NCI-H1092 (cell line): ENCODE results near the gene RANBP17.
"Not testable (repeated sequence)": the region's sequence is repeated elsewhere in the genome, so short reads cannot be mapped to it uniquely, and the experiment has no call there.

Experiments used
- DNase-seq: peaks from one replicate; lab custom pipeline; 2025; lab: John Stamatoyannopoulos, UW

The RANBP17 gene

DNA sequence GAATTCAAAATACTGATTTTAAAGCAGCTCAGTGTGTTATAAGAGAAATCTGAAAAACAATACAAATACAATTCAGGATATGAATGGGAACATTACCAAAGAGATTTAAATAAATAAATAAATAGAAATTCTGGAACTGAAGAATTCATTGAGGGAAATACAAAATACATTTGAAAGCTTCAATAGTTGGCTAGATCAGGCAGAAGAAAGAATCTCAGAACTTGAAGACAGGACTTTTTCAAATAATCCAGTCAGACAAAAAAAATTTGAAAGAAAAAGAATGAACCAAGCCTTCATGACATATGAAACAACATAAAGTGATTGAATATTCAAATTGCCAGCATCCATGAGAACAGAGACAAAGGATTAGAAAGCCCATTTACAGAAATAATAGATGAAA lies 387.6 kb downstream of the RANBP17 start:
- no peak for DNase-seq

DNA sequence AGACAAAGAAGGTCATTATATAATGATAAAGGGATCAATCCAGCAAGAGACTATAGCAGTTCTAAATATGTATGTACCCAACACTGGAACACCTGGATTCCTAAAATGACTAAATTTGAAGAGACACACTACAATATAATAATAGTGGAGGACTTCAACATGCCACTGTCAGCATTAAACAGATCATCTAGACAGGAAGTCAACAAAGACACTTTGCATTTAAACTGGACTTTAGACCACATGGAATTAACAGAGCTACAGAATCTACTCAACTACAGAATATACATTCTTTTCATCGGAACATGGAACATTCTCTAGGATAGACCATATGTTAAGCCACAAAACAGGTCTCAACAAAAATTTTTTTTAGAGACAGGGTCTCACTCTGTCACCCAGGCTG lies 388.9 kb downstream of the RANBP17 start:
- DNase-seq = no peak

DNA sequence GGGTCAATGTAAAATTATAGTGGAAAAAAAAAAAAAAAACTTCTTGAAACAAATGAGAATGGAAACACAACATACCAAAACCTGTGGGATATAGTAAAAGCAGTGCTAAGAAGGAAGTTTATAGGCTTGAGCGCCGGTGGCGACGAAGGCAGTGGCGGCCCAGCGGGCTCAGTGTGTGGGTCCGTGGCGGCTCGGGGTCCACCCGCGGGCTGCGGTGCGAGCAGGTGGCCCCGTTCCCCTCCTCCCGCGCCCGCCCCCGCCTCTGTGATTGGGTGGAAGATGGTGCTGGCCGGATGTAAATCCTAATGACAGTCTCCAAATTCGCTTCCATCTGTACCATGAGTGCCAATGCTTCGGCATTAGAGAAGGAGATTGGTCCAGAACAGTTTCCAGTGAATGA lies 389.7 kb downstream of the RANBP17 start:
- no peak for DNase-seq

DNA sequence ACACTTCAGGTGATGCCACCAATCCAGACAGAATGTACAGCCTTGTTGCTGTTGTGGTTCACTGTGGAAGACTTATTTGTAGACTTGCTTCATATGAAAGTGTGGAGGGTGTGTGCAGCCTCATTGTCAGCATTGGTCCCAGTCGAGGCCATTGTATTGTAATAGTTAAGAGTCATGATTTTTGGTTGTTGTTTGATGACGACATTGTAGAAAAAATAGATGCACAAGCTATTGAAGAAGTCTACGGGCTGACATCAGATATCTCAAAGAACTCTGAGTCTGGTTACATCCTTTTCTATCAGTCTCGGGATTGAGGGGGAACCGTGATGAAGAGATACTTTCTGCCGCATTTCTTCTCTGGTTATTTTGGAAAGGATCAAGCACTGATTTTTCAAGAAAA lies 390.9 kb downstream of the RANBP17 start:
- DNase-seq = no peak

DNA sequence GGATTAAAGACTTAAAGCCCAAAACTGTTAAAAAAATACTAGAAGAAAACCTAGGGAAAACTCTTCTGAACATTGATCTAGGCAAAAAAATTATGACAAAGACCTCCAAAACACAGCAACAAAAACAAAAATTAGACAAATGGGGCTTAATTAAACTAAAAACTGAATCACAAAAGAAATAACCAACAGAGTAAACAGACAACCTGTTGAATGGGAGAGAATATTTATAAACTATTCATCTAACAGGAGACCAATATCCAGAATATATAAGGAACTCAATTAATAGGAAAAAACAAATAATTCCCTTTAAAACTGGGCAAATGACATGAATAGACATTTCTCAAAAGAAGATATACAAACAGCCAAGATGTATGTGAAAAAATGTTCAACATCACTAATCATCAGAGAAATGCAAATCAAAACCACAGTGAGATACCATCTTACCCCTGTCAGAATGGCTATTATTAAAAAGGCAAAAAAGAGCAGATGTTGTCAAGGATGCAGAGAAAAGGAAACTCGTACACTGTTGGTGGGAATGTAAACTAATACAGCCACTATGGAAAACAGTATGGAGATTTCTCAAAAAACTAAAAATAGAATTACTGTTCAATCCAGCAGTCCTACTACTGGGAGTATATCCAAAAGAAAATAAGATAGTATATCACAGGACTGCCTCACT lies 397.1 kb downstream of the RANBP17 start:
- no peak for DNase-seq

DNA sequence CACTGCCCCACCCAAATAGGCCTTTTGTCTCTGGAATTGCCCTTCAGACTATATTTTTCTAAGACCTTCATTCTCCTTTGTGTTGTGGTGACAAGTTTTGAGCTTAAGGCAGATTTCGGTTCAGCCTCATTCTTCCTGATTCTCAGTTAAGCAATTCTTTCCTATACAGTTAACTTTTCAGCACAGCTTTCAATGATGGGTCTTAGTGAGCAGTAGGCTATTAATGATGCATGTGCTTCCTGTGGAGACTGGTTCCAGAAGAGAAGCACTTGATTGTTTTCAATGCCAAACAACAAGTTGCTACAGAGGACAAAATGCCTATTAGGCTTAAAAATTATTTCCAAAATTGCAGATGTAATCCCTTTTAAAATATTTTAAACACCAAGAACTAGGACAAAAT lies 399.5 kb downstream of the RANBP17 start:
- DNase-seq = no peak

DNA sequence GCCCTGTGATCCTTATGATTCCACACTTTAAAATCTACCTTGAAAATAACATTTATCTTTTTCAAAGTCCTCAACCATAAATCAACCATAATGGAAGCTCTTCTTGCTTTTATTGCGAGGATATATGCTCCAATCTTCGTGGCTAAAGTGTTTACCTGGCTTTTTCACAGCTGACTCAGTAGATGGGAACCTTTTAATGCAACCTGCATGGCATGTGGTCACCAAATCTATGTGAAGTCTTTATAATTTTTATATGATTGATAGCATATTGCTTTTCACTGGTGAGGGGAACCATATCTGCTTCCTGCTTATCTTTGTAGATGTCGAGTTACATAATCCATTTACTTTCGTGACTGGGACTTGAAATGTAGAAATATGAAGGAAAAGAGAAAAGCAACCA lies 400.1 kb downstream of the RANBP17 start:
- no peak for DNase-seq

DNA sequence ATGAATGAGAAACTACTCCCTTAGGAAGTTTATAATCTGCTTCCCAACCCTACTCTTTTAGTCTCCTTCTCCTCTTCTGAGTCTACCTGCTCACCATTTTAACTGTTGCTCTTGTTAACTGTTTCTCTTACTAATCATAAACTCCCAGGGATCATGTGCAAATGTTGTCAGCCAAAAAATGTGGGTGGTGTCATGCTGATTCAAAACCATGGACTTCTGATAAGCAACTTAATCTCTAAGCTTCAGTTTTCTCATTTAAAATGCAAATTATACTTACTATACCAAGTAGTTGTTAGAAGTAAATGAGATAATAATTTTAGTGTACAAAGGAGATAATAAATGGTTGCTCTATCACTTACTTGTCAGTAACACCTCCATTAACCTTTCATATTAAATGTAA lies 401.4 kb downstream of the RANBP17 start:
- DNase-seq = no peak

DNA sequence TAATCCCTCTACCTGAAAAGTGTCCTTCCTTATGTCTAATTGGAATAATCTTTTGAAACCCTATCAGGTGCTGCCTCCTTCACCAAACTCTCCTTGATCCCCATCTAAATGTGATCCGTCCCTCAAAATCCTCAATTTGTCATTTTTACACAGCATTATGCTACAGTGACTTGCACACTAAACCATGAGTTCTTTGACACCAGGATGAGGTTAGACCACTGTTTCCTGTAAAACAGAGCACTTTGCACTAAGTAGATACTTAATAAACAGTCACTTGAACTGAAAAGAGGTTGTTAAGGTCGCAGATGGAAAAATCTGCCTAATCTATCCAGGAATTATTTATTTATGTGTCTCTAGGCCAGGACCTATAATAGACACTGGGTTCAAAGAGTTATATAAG lies 403.0 kb downstream of the RANBP17 start:
- DNase-seq = no peak

DNA sequence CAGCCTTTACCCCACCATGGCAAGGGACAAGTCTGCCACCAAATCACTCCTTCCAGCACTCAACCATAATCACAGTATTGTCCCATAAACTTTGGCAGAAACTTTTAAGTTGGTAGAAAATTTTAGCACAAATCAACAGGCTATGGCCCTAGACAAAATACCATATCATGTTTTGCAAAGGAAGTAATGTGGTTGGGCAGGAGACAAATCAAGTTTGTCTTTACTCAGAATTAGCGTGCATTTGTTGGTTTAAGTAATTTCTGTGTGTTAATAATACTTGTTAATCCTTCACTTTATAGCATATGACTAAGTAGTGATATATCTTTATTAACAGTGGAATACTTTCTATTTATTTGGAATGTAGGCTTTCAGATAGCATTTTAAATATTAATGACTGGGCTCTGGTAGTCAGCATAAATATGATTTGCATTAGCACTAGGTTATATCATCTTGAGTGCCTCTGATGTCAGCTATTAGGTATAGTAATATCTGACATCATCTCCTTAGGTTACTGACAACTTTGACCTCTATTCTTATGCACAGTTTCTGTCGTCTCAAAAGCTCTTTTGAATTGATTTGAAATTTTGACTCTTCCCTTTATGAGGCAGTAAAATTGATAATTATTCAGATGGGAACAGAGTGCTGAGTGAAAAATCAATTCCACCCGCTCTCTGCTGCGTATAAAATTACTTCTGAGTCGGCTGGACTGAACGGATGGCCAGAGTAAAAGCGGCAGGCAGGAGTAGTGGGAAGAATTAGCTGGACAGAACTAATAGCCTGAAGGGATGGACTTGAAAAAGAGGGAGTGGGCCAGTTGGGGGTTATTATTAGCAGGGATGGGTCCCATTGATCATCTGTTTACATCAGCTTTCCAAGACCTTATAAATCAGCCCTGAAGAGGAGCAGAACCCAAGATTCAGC lies 407.1 kb downstream of the RANBP17 start:
- DNase-seq = no peak

DNA sequence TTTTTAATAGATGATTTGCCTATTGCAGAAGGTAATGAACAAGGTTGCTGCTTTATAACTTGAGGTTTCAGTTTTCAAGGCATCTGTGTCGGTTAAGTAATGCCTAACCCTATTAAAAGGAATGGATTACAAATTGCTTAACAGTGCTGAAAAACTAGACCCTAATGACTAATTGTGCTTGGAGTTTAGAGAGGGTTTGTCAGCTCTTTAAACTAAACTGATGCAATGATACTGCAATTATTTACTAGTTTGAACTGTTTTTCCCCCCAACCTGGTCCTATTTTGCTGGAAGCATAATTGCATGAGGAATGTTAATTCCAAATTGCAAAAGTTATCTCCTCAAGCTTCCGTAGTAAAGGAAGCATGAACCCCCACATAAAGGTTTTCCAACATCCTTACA lies 407.9 kb downstream of the RANBP17 start:
- DNase-seq = no peak

DNA sequence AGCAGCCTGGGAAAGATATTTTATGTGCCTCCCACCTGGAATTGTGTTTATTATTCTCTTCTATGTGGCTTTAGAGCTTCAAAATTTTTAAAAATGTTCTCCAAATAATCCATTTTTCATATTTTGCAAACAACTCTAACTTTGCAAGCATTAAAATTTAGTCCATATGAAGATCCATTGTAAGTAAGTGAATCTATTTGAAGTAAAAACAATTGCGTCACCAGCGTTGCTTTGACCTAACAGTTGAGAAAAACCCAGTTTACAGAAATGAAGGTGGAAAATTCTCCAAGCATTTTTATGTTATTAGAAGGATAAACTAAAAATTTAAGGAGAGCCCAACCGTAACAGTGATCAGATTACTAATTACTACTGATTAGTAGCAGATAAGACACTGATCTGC lies 408.3 kb downstream of the RANBP17 start:
- no peak for DNase-seq

DNA sequence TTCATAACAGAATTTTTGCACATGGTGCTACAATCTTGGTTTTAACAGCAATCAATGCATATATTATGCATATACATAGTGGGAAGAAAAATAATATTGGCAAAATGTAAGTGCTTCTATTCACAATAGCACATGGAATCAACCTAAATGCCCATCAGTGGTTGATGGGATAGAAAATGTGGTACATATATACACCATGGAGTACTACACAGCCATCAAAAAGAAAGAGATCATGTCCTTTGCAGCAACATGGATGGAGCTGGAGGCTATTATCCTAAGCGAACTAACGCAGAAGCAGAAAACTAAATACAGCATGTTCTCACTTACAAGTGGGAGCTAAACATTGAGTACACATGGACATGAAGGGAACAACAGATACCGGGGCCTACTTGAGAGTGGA lies 410.0 kb downstream of the RANBP17 start:
- no peak for DNase-seq

DNA sequence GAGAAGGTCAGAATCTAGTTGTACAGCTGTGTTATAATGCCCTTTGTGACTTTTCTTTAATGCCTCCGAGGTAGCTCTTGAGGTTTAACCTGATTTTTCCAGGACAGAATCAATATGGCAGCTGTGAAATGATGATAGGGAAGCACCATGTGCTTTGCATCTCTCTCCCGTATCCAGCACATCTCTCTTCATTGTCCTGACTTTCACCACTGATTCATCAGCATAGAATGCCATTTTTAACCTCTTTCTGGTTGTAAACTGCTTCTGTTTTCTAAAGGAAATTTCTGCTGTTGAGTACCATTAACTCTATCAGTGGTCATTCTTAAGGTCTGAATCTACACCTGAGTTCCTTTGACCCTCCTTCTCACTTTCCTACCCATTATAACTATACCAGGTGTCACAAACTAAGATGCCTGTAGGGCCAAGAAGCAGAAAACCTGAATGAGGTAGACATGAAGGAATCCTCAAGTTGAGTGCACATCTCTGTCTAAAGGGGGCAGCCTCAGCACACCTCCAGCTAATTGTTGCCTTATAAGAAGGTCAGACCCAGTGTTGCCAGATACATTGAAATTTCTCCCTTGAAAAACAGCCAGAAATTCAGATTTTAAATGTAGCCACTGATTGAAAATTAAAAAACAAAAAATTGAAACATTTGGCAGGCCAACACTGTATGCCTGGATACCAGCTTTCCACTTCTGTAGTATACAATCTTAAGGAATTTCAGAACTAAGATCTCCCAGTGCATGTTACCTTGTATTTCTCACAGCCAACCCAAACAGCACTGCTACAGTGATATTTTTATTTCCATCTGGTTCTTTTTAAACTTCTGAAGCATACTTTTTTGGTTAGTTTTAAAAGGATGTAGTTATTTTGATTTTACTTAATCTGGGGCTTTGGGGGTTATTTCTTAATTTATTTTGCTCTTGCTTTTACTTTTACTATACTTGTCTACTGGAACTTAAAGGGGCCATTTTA lies 411.5 kb downstream of the RANBP17 start:
- DNase-seq = no peak

DNA sequence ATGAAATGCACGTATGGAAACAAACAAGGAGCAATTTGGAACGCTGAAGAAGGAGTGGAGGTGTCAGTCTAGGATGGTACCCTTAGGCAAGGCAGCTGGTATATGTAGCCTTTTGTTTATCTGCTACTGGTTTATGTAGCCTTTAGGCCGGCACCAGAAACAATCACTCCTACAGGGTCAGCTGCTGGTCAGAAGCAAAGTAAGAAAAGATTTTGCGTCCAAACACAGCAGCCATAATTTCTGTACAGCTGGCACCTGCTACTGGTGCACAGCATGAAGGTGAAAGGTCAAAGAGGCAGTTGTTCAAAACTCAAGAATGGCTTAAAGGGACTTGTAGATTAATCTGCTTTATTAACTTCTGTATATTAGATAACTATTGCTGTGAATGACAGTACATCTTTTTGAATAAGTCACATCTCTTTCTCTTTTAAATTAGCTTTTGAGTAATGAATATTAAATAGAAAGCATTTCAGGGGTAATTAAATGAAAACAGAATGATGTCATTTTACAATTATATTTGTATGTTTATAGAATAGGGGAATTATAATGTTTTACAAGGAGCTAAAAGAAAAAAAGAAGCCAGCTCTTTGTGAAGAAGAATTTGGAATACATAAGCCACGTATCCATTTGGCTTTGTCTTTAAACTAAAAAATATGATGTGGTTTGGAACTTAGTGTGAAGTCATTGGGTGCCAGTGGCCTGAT lies 414.2 kb downstream of the RANBP17 start:
- no peak for DNase-seq

DNA sequence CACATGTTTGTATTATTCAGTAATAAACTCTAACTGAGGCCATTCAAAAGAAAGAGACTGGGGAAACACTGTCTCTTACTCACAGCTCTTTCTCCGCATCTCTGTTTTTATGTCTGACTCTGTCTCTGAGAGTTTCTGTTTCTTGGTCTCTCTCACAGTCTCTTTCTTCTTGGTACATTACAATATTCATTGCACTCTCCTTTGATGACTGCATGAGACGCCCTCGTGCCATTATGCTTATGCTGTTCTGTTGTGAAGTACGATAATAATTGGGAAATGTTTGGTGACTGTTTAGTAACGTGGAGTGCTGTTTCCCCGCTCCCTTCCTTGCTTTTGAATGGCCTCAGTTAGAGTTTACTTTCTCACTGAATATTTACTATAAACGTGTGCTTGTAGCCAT lies 421.9 kb downstream of the RANBP17 start:
- DNase-seq = no peak

DNA sequence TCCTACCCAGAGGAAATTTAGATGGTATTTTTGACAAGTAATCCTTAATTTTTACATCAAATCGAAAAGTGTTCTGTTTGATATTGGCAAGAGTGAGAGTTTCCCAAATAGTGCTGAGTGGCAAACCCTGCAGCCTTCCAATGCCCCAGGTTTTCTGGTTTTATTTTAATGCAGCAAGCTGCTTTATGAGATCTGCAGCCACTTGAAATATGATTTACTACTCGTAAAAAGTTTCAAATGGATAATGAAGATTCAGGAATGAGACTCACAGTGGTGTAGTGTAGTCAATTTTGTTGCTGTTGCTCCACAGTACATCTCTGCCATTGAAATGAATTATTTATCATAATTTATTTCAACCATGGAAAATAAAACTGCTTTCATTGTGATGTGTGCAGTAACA lies 423.6 kb downstream of the RANBP17 start:
- no peak for DNase-seq

DNA sequence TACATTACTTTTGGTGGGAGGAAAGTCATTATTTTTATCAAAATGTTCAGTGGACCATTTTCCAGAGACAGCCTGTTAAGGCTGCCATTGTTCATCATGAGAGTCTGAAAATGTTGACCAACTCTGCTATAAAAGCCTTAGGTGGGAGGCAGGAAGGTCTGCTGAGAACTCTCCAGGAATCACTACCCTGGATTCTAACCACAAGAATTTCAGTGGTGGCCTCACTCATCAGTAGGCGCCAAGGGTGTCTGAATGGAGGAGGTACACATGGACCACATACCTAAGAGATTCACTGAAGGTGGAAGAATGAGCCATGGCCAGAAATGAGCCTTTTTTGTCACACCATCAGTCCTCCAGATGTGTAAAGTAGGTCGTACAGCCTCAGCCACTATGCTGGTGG lies 426.2 kb downstream of the RANBP17 start:
- no peak for DNase-seq

DNA sequence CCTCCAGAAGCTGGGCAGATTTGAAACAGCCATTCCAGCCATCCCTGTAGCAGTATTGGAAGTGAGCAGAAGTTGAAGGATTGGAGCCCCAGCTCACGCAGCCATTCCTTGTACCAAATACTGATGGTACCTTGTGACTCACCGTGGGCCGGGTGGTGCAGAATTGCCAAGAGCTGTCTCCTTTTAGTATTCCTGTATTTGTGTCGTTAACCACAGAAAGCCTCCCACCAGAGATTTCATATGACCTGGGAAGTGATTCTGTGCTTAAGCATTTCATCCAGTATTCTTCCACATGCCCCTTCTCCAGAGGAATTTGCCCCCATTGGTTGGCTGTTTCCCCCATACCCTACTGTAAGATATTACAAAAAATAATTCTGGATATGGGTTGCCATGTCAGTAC lies 429.6 kb downstream of the RANBP17 start:
- DNase-seq = no peak

DNA sequence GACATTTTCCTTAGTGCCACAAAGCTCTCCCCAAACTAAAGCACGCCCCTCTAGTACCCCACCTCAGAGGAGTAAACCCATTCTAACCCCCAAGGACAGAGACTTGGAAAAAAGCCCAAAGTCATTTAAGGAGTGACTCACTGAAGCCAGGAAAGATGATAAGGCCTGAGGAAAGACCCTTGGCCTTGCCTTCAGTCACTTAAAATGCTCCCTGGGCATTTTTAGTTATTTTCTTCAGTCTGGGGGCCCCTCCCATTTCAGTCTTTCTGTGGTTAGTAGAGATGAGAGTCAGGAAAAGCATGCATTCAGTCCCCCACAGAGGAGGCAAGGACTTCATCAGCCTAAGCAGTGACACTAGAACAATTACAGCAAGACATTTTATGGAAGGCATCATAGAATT lies 433.5 kb downstream of the RANBP17 start:
- DNase-seq = no peak

DNA sequence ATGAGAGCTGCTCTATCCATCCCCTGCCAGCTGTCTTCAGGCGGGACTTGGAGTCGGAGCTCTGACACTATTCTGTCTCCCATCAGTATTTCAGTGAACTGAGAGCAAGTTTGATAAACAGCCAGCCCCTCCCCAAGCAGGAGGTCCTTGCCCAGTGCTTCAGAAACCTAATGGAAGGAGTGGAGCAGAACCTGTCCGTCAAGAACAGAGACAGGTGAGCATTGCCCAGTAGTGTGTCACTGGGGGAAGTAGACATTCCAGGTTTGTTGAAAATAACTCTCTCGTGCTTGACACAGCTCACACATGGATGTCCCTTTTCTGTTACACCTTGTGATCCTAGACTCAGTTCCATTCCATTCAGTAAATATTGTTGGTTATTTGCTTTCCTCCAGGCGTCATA lies 434.0 kb downstream of the RANBP17 start:
- no peak for DNase-seq

DNA sequence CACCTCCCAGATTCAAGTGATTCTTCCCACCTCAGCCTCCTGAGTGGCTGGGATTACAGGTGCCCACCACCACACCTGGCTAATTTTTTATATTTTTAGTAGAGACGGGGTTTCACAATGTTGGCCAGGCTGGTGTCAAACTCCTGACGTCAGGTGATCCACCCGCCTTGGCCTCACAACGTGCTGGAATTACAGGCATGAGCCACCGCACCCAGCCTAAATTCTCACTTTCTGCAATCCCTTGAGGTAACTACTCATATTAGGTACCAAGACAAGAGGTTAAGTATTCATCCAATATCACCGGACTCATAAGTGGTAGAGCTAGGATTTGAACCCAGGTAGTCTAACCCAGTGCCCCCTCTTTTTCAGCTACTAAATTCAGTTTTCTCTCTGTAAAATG lies 436.1 kb downstream of the RANBP17 start:
- DNase-seq = not testable (repeated sequence)
